Measurements from ENCODE around the gene TULP1. TPM values are rescaled to one million over a fixed set of nuclear protein-coding genes. Genes with fewer than 3 reads are reported as not detected.
"Not testable (repeated sequence)": the region's sequence is repeated elsewhere in the genome, so short reads cannot be mapped to it uniquely, and the experiment has no call there.

TULP1 gene
- total RNA-seq, 1 donor from 2014 or later = not detected

DNA sequence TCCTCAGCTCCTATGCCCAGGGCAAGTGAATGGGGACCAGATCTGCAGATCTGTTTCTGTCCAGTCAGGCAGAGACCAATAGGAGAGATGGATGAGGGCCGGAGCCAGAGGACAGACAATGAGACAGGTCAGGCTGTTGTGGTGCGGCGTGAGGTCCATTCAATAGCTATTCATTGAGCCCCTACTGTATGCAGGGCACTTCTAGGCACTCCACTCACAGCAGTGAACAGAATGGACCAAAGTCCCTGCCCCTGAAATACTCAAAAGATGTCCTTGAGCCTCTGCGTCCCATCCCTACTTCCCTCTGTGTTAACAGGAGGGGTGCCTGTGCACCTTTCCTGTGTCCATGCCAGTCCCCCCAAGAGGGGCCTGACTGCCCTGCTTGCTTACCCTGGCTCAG lies 8.5 kb upstream of the TULP1 start:
- DNase-seq (ENCODE audit: low read depth) = no peak

- DNase-seq (ENCODE audit: low read depth) = no peak
Measured at GRCh38 chr6:35519313-35520015, 6.8 kb upstream of the TULP1 start.

DNA sequence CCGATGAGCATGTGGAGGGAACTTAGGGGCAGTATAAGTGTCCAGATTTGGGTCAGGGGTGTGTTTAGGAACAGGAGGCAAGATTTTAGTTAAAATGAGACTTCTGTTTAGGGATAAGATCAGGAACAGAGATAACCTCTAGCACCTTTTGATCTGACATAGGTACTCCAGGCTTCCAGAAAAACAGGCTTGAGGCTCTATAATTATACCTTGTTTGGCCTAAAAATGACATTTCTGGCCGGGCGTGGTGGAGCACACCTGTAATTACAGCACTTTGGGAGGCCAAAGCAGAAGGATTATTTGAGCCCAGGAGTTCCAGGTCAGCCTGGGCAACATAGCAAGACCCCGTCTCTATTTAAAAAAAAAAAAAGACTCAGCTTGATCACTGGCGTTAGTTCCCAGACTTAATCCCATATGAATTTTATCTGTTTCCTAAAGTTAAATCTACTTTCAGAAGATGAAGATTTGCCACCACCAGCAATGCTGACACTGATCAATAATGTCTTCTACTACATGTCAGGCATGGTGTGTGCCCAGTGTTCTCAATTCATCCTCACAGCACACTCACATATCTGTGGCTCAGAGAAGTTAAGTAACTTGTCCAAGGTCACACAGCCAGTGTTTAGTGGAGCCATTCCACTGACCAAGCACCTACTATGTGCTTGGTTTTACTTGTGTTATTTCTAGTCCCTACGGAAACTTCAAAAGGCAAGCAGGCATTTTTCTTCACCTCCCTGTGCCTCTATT lies 6.0 kb upstream of the TULP1 start:
- DNase-seq (ENCODE audit: low read depth) = no peak

- DNase-seq (ENCODE audit: low read depth) = not testable (repeated sequence)
Measured at GRCh38 chr6:35517978-35518377, 5.3 kb upstream of the TULP1 start.

- no peak for DNase-seq (ENCODE audit: low read depth)
Measured at GRCh38 chr6:35516712-35517111, 4.0 kb upstream of the TULP1 start.

DNA sequence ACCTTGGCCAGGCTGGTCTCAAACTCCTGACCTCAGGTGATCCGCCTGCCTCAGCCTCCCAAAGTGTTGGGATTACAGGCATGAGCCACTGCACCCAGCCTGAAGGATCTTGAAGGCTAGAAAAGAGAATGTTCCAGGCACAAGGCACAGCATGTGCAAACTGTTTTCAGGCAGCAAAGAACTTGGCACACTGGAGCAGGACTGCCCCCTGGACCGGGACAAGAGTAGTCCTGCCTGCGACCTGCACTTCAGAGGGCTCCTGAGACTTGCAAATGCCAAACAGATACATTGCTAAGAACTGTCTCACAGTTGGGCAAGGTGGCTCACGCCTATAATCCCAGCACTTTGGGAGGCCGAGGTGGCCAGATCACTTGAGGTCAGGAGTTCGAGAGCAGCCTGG lies 3.2 kb upstream of the TULP1 start:
- not testable (repeated sequence) for DNase-seq (ENCODE audit: low read depth)

DNA sequence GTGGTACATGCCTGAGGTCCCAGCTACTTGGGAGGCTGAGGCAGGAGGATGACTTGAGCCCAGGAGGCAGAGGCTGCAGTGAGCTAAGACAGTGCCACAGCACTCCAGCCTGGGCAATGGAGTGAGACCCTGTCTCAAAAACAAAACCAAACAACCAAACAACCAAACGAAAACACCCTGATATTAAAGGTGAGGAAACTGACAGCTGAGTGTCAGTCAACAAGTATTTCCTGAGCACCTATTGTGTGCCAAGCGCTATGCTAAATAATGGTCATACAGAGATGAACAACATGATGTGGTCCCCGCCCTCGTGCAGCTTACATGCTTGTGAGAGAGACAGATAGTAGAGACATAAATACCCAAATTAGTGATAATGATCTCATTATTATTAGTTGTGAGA lies 1.9 kb upstream of the TULP1 start:
- no peak for DNase-seq (ENCODE audit: low read depth)

- DNase-seq (ENCODE audit: low read depth) = no peak
Measured at GRCh38 chr6:35512006-35512405, 690 bp downstream of the TULP1 start.

DNA sequence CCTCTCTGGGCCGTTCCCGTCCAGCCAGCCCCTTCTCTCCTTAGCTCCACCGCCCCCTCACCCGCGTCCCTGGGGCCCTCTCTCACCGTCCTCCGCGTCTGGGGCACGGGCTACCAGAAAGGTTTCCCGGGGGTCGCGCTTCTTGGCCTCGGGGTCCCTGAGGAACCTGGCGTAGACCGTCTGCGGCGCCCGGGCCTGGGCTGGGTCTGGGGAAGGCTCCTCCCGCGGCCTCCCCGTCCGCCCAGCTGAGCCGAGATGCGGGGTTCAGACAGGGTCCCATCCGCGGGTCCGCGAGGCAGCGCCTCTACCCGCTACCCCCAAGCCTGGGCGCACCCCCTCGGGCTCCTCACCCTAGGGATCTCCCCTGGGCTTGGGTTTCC lies 1.1 kb downstream of the TULP1 start:
- DNase-seq (ENCODE audit: low read depth) = no peak

DNA sequence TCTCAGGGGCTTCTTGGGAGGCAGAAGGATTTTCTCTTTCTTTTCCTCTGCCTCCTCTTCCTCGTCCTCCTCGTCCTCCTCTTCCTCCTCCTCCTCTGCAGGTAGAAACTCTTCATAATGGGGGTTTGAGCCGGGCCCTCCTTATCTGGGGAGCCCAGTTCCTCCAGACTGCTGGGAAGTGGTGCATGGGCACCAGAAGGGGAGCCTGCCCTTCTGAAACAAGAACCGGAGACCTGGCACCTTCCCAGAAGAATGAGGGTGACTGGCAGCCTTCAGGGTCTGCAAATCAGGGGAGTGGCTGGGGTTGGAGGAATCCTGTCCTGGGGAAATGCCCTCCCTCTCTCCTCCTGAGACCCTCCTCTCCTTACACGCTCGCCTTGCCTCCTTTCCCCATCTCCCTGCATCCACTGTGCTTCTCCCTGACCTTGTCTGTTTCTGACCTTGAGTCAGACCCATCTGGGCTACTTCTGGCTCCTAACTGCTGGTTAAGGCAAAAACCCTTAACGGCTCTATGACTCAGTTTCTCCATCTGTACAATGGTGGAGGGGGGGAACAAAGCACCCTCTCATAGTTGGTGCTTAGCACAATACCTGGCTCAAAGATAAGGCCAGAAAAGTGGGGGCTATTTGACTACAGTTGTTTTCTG lies 1.7 kb downstream of the TULP1 start:
- no peak for DNase-seq (ENCODE audit: low read depth)

- DNase-seq (ENCODE audit: low read depth) = no peak
Measured at GRCh38 chr6:35508542-35508941, 4.2 kb downstream of the TULP1 start.

- DNase-seq (ENCODE audit: low read depth) = no peak
Measured at GRCh38 chr6:35508027-35508426, 4.7 kb downstream of the TULP1 start.

GRCh38 chr6:35507221-35507620 lies 5.5 kb downstream of the TULP1 start:
- no peak for DNase-seq (ENCODE audit: low read depth)

- DNase-seq (ENCODE audit: low read depth) = no peak
Measured at GRCh38 chr6:35506536-35506935, 6.2 kb downstream of the TULP1 start.

DNA sequence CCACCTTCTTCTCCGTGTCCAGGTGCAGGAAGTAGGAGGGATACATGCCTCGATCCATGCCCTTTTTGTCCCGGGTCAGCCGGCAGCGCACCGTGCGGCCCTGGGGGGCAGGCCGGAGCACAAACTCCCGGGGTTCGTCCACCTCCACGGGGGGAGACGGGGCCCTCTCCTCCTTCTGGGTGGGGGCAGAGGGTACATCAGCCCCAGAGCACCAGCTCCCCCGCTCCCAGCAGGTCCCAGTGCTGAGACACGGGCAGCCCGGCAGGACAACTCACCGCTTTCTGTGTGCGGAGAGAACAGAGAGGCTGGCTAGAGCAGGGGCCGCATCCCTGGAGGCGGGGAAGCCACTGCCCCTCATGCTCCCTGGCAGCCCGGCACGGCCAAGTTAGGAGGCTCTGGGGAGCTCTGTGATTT lies 6.7 kb downstream of the TULP1 start:
- no peak for DNase-seq (ENCODE audit: low read depth)

DNA sequence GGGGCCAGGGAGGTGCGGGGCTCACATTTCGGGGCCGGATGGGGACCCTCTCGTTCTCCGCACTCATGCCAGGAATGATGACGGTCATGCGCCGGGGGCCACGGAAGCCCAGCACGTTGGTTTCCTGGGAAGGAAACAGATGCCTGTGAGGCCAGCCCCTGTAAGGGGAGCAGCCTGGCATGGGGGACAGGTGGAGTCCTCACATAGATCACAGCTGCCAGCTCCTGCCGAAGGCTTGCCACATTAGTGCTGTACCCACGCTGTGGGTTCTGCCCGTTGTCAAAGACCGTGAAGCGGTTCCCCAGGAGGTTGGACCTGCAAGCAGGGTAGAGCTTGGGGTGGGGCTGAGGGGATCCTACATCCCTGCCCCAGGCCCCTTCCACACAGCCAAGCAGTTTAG lies 9.2 kb downstream of the TULP1 start:
- DNase-seq (ENCODE audit: low read depth) = no peak

DNA sequence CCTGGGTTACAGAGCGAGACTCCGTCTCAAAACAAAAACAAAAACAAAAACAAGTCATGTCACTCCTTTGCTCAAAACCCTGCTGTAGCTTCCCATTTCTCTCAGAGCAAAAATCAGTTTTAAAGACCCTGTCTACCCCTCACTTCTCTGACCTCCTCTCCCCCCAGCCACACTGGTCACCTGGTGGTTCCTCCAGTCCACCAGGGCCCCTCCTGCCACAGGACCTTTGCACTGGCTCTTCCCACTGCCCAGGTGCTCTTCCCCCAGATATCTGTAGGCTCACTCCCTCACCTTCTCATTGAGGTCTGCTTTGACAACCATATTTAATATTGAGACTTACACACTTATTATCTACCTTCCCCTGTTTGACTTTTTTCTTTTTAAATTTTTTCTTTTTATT lies 10.9 kb downstream of the TULP1 start:
- DNase-seq (ENCODE audit: low read depth) = no peak

DNA sequence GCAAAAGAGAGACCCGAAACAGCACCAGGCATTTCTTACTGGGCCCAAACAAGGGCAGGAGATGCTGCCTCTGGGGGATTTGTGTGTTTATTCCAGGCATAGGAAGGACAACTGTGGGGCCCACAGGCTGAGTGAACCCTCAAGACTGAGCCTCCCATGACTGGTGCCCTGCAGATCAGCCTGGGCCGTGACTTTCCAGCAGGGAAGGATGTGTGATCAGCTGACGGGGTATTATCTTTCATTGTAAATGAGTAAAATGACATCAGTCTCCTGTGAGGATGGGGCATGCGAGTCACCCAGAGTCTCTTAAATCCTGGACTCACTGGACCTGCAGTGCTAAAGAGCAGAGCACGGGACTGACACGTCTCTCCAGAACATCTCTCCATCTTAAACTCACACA lies 11.9 kb downstream of the TULP1 start:
- DNase-seq (ENCODE audit: low read depth) = no peak

- no peak for DNase-seq (ENCODE audit: low read depth)
Measured at GRCh38 chr6:35499372-35499771, 13.3 kb downstream of the TULP1 start.

DNA sequence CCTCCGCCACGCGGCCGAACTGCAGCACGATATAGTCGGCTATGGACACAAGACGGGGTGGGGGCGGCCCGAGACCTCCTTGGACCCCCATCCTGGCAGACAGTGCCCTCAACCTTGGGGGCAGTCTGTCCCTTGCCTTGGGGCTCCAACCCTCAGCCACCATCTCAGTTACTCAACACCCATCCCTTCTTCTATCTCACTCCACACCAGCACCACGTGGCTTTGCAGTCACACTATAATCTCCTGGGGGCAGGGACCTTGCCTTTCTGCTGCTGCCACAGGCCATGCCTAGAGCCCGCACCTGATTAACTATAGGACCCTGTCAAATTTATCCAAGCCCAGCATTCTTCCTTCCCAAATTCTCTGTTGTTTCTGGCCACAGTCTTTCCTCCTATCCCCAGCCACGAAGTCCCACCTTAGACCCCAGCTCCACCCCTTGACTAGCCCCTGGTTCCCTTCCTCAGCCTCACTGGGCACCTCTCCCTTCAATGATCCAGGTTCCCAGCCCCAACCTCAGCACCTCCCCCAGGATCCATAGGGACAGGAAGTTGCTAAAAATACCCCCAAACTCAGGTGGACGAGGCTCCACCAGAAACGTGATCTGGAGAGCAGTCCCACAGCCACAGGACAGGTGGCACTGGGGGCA lies 14.2 kb downstream of the TULP1 start:
- no peak for DNase-seq (ENCODE audit: low read depth)

DNA sequence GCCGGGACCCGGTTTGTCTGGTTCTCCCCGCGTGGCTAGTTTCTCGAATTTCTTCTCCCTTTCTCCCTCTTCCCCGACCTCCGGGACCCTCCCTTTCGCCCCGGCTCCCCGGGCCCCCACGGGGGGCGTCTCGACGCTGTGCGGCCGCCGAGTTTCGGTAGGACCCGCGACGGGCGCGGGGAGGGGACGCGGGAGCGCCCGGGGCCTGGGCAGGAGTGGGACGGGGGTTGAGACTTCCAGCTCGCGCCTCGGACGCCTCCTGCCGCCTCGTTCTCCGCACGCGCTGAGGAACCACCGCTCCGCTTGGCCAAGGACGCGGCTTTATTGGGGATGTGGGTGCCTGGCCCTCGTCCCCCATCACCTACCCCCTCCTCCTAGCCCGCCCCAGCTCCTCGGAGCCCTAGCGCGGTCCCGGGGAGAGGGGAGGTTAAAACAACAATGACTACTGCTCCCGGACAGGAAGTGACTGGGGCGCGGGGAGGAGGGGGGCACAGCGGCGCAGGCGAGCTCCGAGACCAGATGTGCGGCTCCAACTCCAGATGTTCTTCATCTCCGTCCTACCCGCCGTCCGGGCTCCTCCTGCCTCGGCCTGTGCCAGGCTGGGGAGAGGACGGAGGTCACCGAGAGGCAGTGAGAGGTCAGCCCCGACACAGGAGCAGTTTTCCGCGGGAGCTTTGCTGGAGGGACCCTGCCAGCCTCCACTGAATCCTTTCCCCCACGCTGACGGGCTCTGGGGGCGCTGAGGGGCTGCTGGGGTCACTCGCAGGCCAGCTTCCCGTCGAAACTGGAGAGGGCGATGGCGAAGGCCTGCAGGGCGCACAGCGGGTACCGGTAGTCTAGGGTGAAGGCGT lies 14.9 kb downstream of the TULP1 start:
- no peak for DNase-seq (ENCODE audit: low read depth)
